SK-N-SH (cell line): ENCODE data around the gene IRF9. TPM values are rescaled to one million over a fixed set of nuclear protein-coding genes. Genes with fewer than 3 reads are reported as not detected.

ENCODE experiments used
- CTCF ChIA-PET: fragments of 300-600, 350-600 bp; formaldehyde crosslinking; extraction: SDS; loops from one replicate; lab custom pipeline; 2021; lab: Yijun Ruan, JAX
- POLR2A ChIA-PET: fragments of 350-600 bp; sonication (Branson Sonifier 250); formaldehyde crosslinking; extraction: SDS; loops from one replicate; lab custom pipeline; 2020; ENCODE audit warnings: antibody characterized with exemption, inconsistent platforms; lab: Yijun Ruan, JAX
- DNase-seq: peaks from one replicate; pipeline ENCODE4 v3.0.0; 2012
- H2AFZ ChIP-seq: fragments of 200-600 bp; sonication (generic); 2 replicates; pipeline ENCODE4 v1.8.1; 2016; ENCODE audit warnings: antibody characterized with exemption, mild to moderate bottlenecking, low read depth
- H3F3A ChIP-seq: fragments of 200-600 bp; sonication (generic); replicated peaks from 2 replicates; pipeline ENCODE3; 2016; ENCODE audit warnings: antibody characterized with exemption, mild to moderate bottlenecking; ENCODE audit not compliant: insufficient read depth
- H3K27ac ChIP-seq, 2 experiments: fragments of 200-500 bp in 1 of 2; fragments of 200-600 bp in 1 of 2; sonication (Bioruptor generic) in 1 of 2; sonication (generic), shearing (Covaris generic) in 1 of 2; 2 replicates each; pipeline versions ENCODE4 v1.5.1 to v1.6.1; 2014 to 2016; ENCODE audit warnings: low read depth in 2 of 2, inconsistent platforms in 1 of 2, low read length in 1 of 2, mild to moderate bottlenecking in 1 of 2, mixed read lengths in 1 of 2
- H3K27me3 ChIP-seq: fragments of 200-600 bp; sonication (generic), shearing (Covaris generic); 2 replicates; pipeline ENCODE4 v1.6.1; 2016; ENCODE audit warnings: mixed run types; ENCODE audit not compliant: insufficient read depth
- H3K36me3 ChIP-seq, 2 experiments: fragments of 200-500 bp in 1 of 2; fragments of 200-600 bp in 1 of 2; sonication (Bioruptor generic) in 1 of 2; sonication (generic) in 1 of 2; replicated peaks in 1 of 2; 2 replicates each; pipeline versions ENCODE3 to v1.5.1; 2014 to 2016; ENCODE audit warnings: low read length in 1 of 2, mild to moderate bottlenecking in 1 of 2; ENCODE audit not compliant: insufficient read depth in 2 of 2, control insufficient read depth in 1 of 2
- H3K4me1 ChIP-seq, 2 experiments: fragments of 200-500 bp in 1 of 2; fragments of 200-600 bp in 1 of 2; sonication (Bioruptor generic) in 1 of 2; sonication (generic), shearing (Covaris generic) in 1 of 2; 2 replicates each; pipeline versions ENCODE4 v1.5.1 to v1.6.1; 2014 to 2016; ENCODE audit warnings: low read depth in 1 of 2, low read length in 1 of 2, mixed run types in 1 of 2; ENCODE audit not compliant: insufficient read depth in 2 of 2, control insufficient read depth in 1 of 2
- H3K4me2 ChIP-seq: fragments of 200-600 bp; sonication (generic), shearing (Covaris generic); 2 replicates; pipeline ENCODE4 v1.6.1; 2017; ENCODE audit warnings: mixed run types
- H3K4me3 ChIP-seq, 2 experiments: fragments of 200-500 bp in 1 of 2; fragments of 200-600 bp in 1 of 2; sonication (Bioruptor generic) in 1 of 2; sonication (generic), shearing (Covaris generic) in 1 of 2; 2 replicates each; pipeline versions ENCODE4 v1.5.1 to v1.8.1; 2014 to 2016; ENCODE audit warnings: low read depth in 2 of 2, inconsistent platforms in 1 of 2, low read length in 1 of 2, mild to moderate bottlenecking in 1 of 2, mixed read lengths in 1 of 2, moderate library complexity in 1 of 2
- H3K79me2 ChIP-seq: fragments of 200-600 bp; sonication (generic); 2 replicates; pipeline ENCODE4 v1.8.1; 2017; ENCODE audit warnings: mild to moderate bottlenecking; ENCODE audit not compliant: insufficient read depth
- H3K9ac ChIP-seq: fragments of 200-600 bp; sonication (generic); 2 replicates; pipeline ENCODE4 v1.6.1; 2017; ENCODE audit warnings: mixed run types
- H3K9me2 ChIP-seq: fragments of 200-600 bp; sonication (generic); 2 replicates; pipeline ENCODE4 v1.6.1; 2017; ENCODE audit warnings: mixed run types
- H3K9me3 ChIP-seq: fragments of 200-600 bp; sonication (generic); 2 replicates; pipeline ENCODE4 v1.6.1; 2017; ENCODE audit warnings: mixed run types, mild to moderate bottlenecking, moderate library complexity
- H4K20me1 ChIP-seq: fragments of 200-600 bp; sonication (generic); 2 replicates; pipeline ENCODE4 v1.6.1; 2017; ENCODE audit warnings: mild to moderate bottlenecking, mixed run types; ENCODE audit not compliant: insufficient read depth
- FOSL2 ChIP-seq: IDR thresholded peaks from 2 replicates; pipeline ENCODE4 v1.4.0; 2012; ENCODE audit warnings: low read depth, mild to moderate bottlenecking, moderate library complexity, borderline replicate concordance
- FOXJ3 ChIP-seq: sonication (generic); formaldehyde crosslinking; IDR thresholded peaks from 2 replicates; pipeline ENCODE4 v1.5.1; 2020; ENCODE audit warnings: mild to moderate bottlenecking, missing genetic modification reagents
- FOXM1 ChIP-seq: IDR thresholded peaks from 2 replicates; pipeline ENCODE4 v1.4.0; 2012; ENCODE audit warnings: low read depth, mild to moderate bottlenecking
- GABPA ChIP-seq: IDR thresholded peaks from 2 replicates; pipeline ENCODE4 v1.4.0; 2012; ENCODE audit warnings: low read depth, mild to moderate bottlenecking
- GATA2 ChIP-seq: sonication (generic); formaldehyde crosslinking; IDR thresholded peaks from 2 replicates; pipeline ENCODE4 v1.5.0; 2020; ENCODE audit warnings: mild to moderate bottlenecking, missing genetic modification reagents
- MXI1 ChIP-seq: IDR thresholded peaks from 2 replicates; pipeline ENCODE4 v1.6.1; 2012; ENCODE audit warnings: mild to moderate bottlenecking, low read depth, low read length, improper control_type of control experiment
- NFIC ChIP-seq: IDR thresholded peaks from 2 replicates; pipeline ENCODE4 v1.4.0; 2012; ENCODE audit warnings: borderline replicate concordance
- NRF1 ChIP-seq: IDR thresholded peaks from 2 replicates; pipeline ENCODE4 v1.6.1; 2012; ENCODE audit warnings: low read depth, mild to moderate bottlenecking, low read length
- POLR2AphosphoS5 ChIP-seq: IDR thresholded peaks from 2 replicates; pipeline ENCODE4 v1.6.1; 2012; ENCODE audit warnings: low read depth, low read length
- RAD21 ChIP-seq: IDR thresholded peaks from 2 replicates; pipeline ENCODE4 v1.6.1; 2012; ENCODE audit warnings: mild to moderate bottlenecking, low read length
- RCOR1 ChIP-seq: fragments of 150-350 bp; IDR thresholded peaks from 2 replicates; pipeline ENCODE4 v1.6.1; 2017; ENCODE audit warnings: antibody characterized with exemption, low read length
- SMC3 ChIP-seq: IDR thresholded peaks from 2 replicates; pipeline ENCODE4 v1.6.1; 2012; ENCODE audit warnings: low read depth, low read length, improper control_type of control experiment
- TCF12 ChIP-seq: IDR thresholded peaks from 2 replicates; pipeline ENCODE4 v1.4.0; 2012
- TEAD4 ChIP-seq: IDR thresholded peaks from 2 replicates; pipeline ENCODE4 v1.4.0; 2012; ENCODE audit warnings: mild to moderate bottlenecking, borderline replicate concordance; ENCODE audit not compliant: insufficient read depth
- YY1 ChIP-seq: IDR thresholded peaks from 2 replicates; pipeline ENCODE4 v1.4.0; 2012; ENCODE audit warnings: low read depth, mild to moderate bottlenecking
- WGBS: methylation state at CpG from one replicate; pipeline ENCODE4 v1.1.6; 2017; ENCODE audit warnings: low lambda C conversion rate; 5-methylcytosine and 5-hydroxymethylcytosine counted together
- polyA plus RNA-seq, 3 experiments: library from polyadenylated mRNA; depleted of rRNA; stranded (reverse); fragments of >200 nt; gene quantifications; 2 replicates each; pipeline ENCODE4 v1.2.3, GENCODE V29; 2012
- TF ChIP-seq, protein P1 (sequence below): fragments of 150-350 bp; IDR thresholded peaks from 2 replicates; pipeline ENCODE4 v1.6.1; 2017; ENCODE audit warnings: antibody characterized with exemption, low read length, low read depth, borderline replicate concordance
- TF ChIP-seq, protein P2 (sequence below): fragments of 150-350 bp; IDR thresholded peaks from 2 replicates; pipeline ENCODE4 v1.6.1; 2016; ENCODE audit warnings: mild to moderate bottlenecking, low read depth, low read length
- TF ChIP-seq, protein P3 (sequence below): fragments of 200-600 bp; sonication (generic); IDR thresholded peaks from 2 replicates; pipeline ENCODE4 v1.6.1; 2017; ENCODE audit warnings: antibody characterized with exemption, mild to moderate bottlenecking, moderate library complexity

The IRF9 gene
- polyA plus RNA-seq, 1 of the 3 experiments (the other 2 are of a cell fraction): 37.6 TPM

DNA sequence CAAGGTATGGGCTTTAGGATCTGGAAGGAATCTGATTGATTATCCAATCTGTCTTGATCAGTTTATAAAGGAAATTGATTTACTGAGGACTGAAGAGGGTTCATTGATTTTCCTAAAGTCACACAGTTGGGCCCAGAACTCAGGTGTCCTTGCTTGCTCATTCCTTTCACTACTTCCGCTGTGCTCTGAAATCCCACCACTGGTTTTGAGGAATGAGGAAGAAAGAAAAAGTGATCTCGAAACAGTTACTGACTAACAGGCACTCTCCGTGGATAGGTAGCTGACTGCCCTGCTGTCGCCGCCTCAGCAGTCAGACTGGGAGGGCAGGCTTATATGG is 30.7 kb upstream of the IRF9 start, which contains the start of gene FITM1:
Gene FITM1 (plus strand): TSS at position 280 of the 337 bp plus-strand sequence. CDS start 905 bp downstream, outside the sequence.
- TF ChIP-seq, protein P1, sequence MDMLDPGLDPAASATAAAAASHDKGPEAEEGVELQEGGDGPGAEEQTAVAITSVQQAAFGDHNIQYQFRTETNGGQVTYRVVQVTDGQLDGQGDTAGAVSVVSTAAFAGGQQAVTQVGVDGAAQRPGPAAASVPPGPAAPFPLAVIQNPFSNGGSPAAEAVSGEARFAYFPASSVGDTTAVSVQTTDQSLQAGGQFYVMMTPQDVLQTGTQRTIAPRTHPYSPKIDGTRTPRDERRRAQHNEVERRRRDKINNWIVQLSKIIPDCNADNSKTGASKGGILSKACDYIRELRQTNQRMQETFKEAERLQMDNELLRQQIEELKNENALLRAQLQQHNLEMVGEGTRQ: no peak
- TF ChIP-seq SMC3: no peak
- TF ChIP-seq FOXM1: no peak
- TF ChIP-seq TCF12: no peak
- TF ChIP-seq FOXJ3: no peak
- TF ChIP-seq, protein P2, sequence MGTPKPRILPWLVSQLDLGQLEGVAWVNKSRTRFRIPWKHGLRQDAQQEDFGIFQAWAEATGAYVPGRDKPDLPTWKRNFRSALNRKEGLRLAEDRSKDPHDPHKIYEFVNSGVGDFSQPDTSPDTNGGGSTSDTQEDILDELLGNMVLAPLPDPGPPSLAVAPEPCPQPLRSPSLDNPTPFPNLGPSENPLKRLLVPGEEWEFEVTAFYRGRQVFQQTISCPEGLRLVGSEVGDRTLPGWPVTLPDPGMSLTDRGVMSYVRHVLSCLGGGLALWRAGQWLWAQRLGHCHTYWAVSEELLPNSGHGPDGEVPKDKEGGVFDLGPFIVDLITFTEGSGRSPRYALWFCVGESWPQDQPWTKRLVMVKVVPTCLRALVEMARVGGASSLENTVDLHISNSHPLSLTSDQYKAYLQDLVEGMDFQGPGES: no peak
- TF ChIP-seq NRF1: no peak
- no peak for TF ChIP-seq RCOR1
- no peak for TF ChIP-seq YY1
- TF ChIP-seq POLR2AphosphoS5: no peak
- TF ChIP-seq TEAD4: no peak
- TF ChIP-seq, protein P3, sequence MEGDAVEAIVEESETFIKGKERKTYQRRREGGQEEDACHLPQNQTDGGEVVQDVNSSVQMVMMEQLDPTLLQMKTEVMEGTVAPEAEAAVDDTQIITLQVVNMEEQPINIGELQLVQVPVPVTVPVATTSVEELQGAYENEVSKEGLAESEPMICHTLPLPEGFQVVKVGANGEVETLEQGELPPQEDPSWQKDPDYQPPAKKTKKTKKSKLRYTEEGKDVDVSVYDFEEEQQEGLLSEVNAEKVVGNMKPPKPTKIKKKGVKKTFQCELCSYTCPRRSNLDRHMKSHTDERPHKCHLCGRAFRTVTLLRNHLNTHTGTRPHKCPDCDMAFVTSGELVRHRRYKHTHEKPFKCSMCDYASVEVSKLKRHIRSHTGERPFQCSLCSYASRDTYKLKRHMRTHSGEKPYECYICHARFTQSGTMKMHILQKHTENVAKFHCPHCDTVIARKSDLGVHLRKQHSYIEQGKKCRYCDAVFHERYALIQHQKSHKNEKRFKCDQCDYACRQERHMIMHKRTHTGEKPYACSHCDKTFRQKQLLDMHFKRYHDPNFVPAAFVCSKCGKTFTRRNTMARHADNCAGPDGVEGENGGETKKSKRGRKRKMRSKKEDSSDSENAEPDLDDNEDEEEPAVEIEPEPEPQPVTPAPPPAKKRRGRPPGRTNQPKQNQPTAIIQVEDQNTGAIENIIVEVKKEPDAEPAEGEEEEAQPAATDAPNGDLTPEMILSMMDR: no peak
- TF ChIP-seq GATA2 (CRISPR knock-in tag): no peak
- no peak for TF ChIP-seq RAD21
- TF ChIP-seq NFIC: no peak
- no peak for TF ChIP-seq FOSL2
- no peak for TF ChIP-seq GABPA
- TF ChIP-seq MXI1: no peak
- no peaks in the 10 kb centered on the region for H3K27me3 ChIP-seq
- H4K20me1 ChIP-seq: no peaks in the 10 kb centered on the region
- DNase-seq: no peak
- H2AFZ ChIP-seq: no peak within 1 kb of the TSS
- no peak within 1 kb of the TSS for H3K4me3 ChIP-seq
- ChIA-PET POLR2A (interaction anchor here (2.3 kb wide), 1 partner anchor 15 kb away, joined by 6 read pairs; the partner anchor contains the start of genes DCAF11 and NRL), CTCF (interaction anchor here (1.5 to 2.0 kb wide), 3 partner anchors 21 to 72 kb away, joined by 3 to 10 read pairs (median 6); no protein-coding TSS in a partner anchor)
- no peak within 1 kb of the TSS; a peak in 1 of 4 replicates for H3K27ac ChIP-seq
- 92% methylated on average over 5 of the region's 5 CpGs for WGBS
- no peaks in the 10 kb centered on the region for H3K36me3 ChIP-seq
- peaks cover 0 to 10% of the 10 kb centered on the region in 2 experiments; a peak in 1 of 4 replicates for H3K4me1 ChIP-seq
- H3K4me2 ChIP-seq: no peak within 1 kb of the TSS
- H3K9ac ChIP-seq: no peak within 1 kb of the TSS
- H3F3A ChIP-seq: peaks cover 9% of the 10 kb centered on the region
- no peaks in the 10 kb centered on the region for H3K79me2 ChIP-seq
- no peaks in the 10 kb centered on the region for H3K9me3 ChIP-seq
- H3K9me2 ChIP-seq: no peaks in the 10 kb centered on the region
